Loucy (cell line): Measurements from ENCODE around the gene FBXW9.
"Not testable (repeated sequence)": the region's sequence is repeated elsewhere in the genome, so short reads cannot be mapped to it uniquely, and the experiment has no call there.

ENCODE experiments used
- H2AFZ ChIP-seq: fragments of 200-600 bp; sonication (generic); 2 replicates; pipeline ENCODE4 v1.6.0; 2016; ENCODE audit warnings: antibody characterized with exemption, mild to moderate bottlenecking, low read length, moderate library complexity
- H3F3A ChIP-seq: fragments of 200-600 bp; 2 replicates; pipeline ENCODE4 v1.6.0; 2016; ENCODE audit warnings: antibody characterized with exemption, low read depth, mild to moderate bottlenecking
- H3K27me3 ChIP-seq: fragments of 200-600 bp; sonication (generic); 2 replicates; pipeline ENCODE4 v1.6.1; 2014; ENCODE audit warnings: low read length, mild to moderate bottlenecking; ENCODE audit not compliant: insufficient read depth, poor library complexity, severe bottlenecking
- H3K36me3 ChIP-seq: fragments of 200-600 bp; sonication (generic); 2 replicates; pipeline ENCODE4 v1.6.1; 2016; ENCODE audit warnings: low read length; ENCODE audit not compliant: insufficient read depth
- H3K4me1 ChIP-seq: fragments of 200-600 bp; sonication (generic); 2 replicates; pipeline ENCODE4 v1.5.1; 2014; ENCODE audit warnings: low read length, mild to moderate bottlenecking; ENCODE audit not compliant: insufficient read depth, poor library complexity, severe bottlenecking
- H3K4me2 ChIP-seq: fragments of 200-600 bp; sonication (generic); 2 replicates; pipeline ENCODE4 v1.6.0; 2014; ENCODE audit warnings: antibody characterized with exemption, low read length, low read depth, mild to moderate bottlenecking; ENCODE audit not compliant: poor library complexity, severe bottlenecking
- H3K4me3 ChIP-seq: fragments of 200-600 bp; sonication (generic); 2 replicates; pipeline ENCODE4 v1.5.1; 2014; ENCODE audit warnings: low read length, mild to moderate bottlenecking, mixed read lengths; ENCODE audit not compliant: poor library complexity, severe bottlenecking
- H3K79me2 ChIP-seq: fragments of 200-600 bp; sonication (generic); 2 replicates; pipeline ENCODE4 v1.6.1; 2014; ENCODE audit warnings: low read length; ENCODE audit not compliant: insufficient read depth
- H3K9ac ChIP-seq: fragments of 200-600 bp; sonication (generic); 2 replicates; pipeline ENCODE4 v1.6.0; 2014; ENCODE audit warnings: mild to moderate bottlenecking, low read depth, low read length, moderate library complexity; ENCODE audit not compliant: poor library complexity, severe bottlenecking
- H3K9me2 ChIP-seq: fragments of 200-600 bp; sonication (generic); replicated peaks from 2 replicates; pipeline ENCODE4 v1.6.1; 2016; ENCODE audit warnings: low read depth, low read length, mixed read lengths
- H3K9me3 ChIP-seq: fragments of 200-600 bp; sonication (generic); 2 replicates; pipeline ENCODE4 v1.6.1; 2014; ENCODE audit warnings: mild to moderate bottlenecking, antibody characterized with exemption, low read length, low read depth; ENCODE audit not compliant: insufficient read depth
- H4K20me1 ChIP-seq: fragments of 200-600 bp; sonication (generic); 2 replicates; pipeline ENCODE4 v1.6.0; 2014; ENCODE audit warnings: antibody characterized with exemption, low read length, mild to moderate bottlenecking; ENCODE audit not compliant: insufficient read depth, poor library complexity, severe bottlenecking
- EZH2phosphoT487 ChIP-seq: fragments of 200-600 bp; IDR thresholded peaks from 2 replicates; pipeline ENCODE4 v1.6.1; 2018; ENCODE audit warnings: antibody characterized with exemption, mild to moderate bottlenecking, moderate library complexity, borderline replicate concordance
- TF ChIP-seq, protein P1 (sequence below): fragments of 200-600 bp; sonication (generic); conservative IDR thresholded peaks from 2 replicates; pipeline ENCODE4 v1.5.1; 2014; ENCODE audit warnings: mild to moderate bottlenecking, antibody characterized with exemption, low read length

Gene FBXW9

DNA sequence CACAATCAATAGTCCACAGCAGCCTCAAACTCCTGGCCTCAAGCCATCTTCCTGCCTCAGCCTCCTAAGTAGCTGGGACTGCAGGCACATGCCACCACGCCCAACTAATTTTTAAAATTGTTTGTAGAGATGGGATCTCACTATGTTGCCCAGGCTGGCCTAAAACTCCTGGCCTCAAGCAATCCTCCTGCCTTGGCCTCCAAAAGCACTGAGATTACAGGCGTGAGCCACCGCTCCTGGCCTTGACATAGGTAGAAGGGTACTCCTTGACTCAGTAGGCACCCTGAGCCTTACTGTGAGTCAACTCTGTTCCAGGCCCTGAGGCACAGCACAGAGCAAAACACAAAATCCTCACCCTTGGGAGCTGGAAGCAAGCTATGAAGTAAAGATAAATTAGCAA is 19.5 kb upstream of the FBXW9 start:
- Histone ChIP-seq H3K79me2 (peaks cover 44% of the 10 kb centered on the region), H3K4me1 (peaks cover 6% of the 10 kb centered on the region), H3K9me3 (no peaks in the 10 kb centered on the region), H3K27me3 (no peaks in the 10 kb centered on the region), H3F3A (no peaks in the 10 kb centered on the region), H2AFZ (no peak overlapping the region), H4K20me1 (peaks cover 31% of the 10 kb centered on the region), H3K4me2 (no peak overlapping the region), H3K4me3 (no peak overlapping the region), H3K36me3 (peaks cover 48% of the 10 kb centered on the region; the same call in 1 of the 2 replicates), H3K9ac (no peak overlapping the region), H3K9me2 (no peaks in the 10 kb centered on the region)
- TF ChIP-seq EZH2phosphoT487, result no peak
- TF ChIP-seq, protein P1, sequence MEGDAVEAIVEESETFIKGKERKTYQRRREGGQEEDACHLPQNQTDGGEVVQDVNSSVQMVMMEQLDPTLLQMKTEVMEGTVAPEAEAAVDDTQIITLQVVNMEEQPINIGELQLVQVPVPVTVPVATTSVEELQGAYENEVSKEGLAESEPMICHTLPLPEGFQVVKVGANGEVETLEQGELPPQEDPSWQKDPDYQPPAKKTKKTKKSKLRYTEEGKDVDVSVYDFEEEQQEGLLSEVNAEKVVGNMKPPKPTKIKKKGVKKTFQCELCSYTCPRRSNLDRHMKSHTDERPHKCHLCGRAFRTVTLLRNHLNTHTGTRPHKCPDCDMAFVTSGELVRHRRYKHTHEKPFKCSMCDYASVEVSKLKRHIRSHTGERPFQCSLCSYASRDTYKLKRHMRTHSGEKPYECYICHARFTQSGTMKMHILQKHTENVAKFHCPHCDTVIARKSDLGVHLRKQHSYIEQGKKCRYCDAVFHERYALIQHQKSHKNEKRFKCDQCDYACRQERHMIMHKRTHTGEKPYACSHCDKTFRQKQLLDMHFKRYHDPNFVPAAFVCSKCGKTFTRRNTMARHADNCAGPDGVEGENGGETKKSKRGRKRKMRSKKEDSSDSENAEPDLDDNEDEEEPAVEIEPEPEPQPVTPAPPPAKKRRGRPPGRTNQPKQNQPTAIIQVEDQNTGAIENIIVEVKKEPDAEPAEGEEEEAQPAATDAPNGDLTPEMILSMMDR, result no peak

DNA sequence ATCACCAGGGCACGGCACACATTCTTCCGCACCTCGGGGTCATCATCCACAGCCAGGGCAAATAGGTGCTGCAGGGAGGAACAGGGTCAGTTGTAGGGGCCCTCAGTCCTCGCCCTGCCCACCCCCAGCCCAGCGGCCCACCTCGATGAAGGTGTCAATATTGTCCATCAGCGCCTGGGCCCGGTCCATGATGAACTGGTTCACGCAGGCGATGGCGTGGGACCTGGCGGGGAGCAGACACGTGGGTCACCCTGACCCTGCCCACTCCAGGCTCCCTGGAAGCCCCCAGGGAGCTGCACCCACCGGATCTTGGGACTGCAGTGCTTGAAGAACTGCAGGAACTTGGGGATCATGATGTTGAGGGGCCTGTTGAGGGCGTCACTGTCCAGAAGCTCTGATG is 18.7 kb upstream of the FBXW9 start:
- H2AFZ ChIP-seq, result no peak overlapping the region
- TF ChIP-seq, protein P1, result no peak
- no peak for TF ChIP-seq EZH2phosphoT487
- H3K4me3 ChIP-seq, result no peak overlapping the region
- no peaks in the 10 kb centered on the region for H3F3A ChIP-seq
- H3K79me2 ChIP-seq, result peaks cover 36% of the 10 kb centered on the region
- H3K9me2 ChIP-seq, result no peaks in the 10 kb centered on the region
- H4K20me1 ChIP-seq, result peaks cover 22% of the 10 kb centered on the region
- H3K4me2 ChIP-seq, result no peak overlapping the region
- H3K36me3 ChIP-seq, result peaks cover 54% of the 10 kb centered on the region; the same call in 1 of the 2 replicates
- H3K27me3 ChIP-seq, result no peaks in the 10 kb centered on the region
- no peaks in the 10 kb centered on the region for H3K4me1 ChIP-seq
- H3K9ac ChIP-seq, result no peak overlapping the region
- H3K9me3 ChIP-seq, result no peaks in the 10 kb centered on the region

DNA sequence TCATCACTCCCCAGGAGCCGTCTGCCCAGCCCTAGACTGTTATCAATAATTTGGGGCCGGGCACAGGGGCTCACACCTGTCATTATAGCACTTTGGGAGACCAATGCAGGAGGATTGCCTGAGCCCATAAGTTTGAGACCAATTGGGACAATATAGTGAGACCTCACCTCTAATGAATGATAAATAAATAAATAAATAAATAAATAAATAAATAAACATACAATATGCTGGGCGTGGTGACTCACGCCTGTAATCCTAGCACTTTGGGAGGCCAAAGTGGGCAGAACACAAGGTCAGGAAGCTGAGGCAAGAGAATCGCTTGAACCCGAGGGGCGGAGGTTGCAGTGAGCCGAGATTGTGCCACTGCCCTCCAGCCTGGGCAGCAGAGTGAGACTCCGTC is 16.9 kb upstream of the FBXW9 start:
- not testable (repeated sequence) for H4K20me1 ChIP-seq, H3K9ac ChIP-seq, H3K9me3 ChIP-seq, H3F3A ChIP-seq, H3K4me2 ChIP-seq, H3K27me3 ChIP-seq, H3K4me1 ChIP-seq, H3K9me2 ChIP-seq, H2AFZ ChIP-seq, H3K4me3 ChIP-seq
- Histone ChIP-seq H3K36me3 (peaks cover 54% of the 10 kb centered on the region; the same call in 1 of the 2 replicates), H3K79me2 (peaks cover 18% of the 10 kb centered on the region; the same call in 1 of the 2 replicates)

DNA sequence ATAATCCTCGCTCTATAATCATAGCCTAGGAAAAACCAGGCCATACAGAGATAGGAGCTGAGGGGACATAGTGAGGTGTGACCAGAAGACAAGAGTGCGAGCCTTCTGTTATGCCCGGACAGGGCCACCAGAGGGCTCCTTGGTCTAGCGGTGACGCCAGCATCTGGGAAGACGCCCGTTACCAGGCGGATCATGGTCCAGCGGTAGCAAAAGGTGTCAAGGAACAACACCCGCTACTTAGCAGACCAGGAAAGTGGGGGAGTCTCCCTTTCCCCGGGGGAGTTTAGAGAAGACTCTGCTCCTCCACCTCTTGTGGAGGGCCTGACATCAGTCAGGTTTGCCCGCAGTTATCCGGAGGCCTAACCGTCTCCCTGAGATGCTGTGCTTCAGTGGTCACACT is 15.6 kb upstream of the FBXW9 start:
- not testable (repeated sequence) for H4K20me1 ChIP-seq, H3K9me3 ChIP-seq, H3K9ac ChIP-seq, H3K4me2 ChIP-seq, H2AFZ ChIP-seq, H3K4me3 ChIP-seq, H3K9me2 ChIP-seq, H3K4me1 ChIP-seq, H3K27me3 ChIP-seq, H3F3A ChIP-seq
- Histone ChIP-seq H3K36me3 (peaks cover 57% of the 10 kb centered on the region; the same call in 1 of the 2 replicates), H3K79me2 (peaks cover 12% of the 10 kb centered on the region; the same call in 1 of the 2 replicates)
